MCF 10A (cell line): ENCODE measurements around the gene YBX3. TPM values are rescaled to one million over a fixed set of nuclear protein-coding genes. Genes with fewer than 3 reads are reported as not detected.

ENCODE experiments used
- BruUV-seq: library from RNA; stranded (reverse); fragments of 400-500 nt; replicated peaks from 2 replicates; lab custom pipeline; 2021; lab: Mats Ljungman, UMichigan
- CTCF ChIA-PET: fragments of 300-600 bp; sonication (Branson Sonifier 250); formaldehyde crosslinking; extraction: SDS; loops from one replicate; lab custom pipeline; 2021; ENCODE audit warnings: antibody characterized with exemption, inconsistent platforms; lab: Yijun Ruan, JAX
- POLR2A ChIA-PET: fragments of 300-600, 350-650 bp; sonication (Branson Sonifier 250); formaldehyde crosslinking; extraction: SDS; loops from one replicate; lab custom pipeline; 2020; ENCODE audit warnings: antibody characterized with exemption, inconsistent platforms; lab: Yijun Ruan, JAX
- DNase-seq: peaks from one replicate; pipeline ENCODE4 v3.0.0-alpha.2; 2018; ENCODE audit not compliant: unreplicated experiment
- H3K27ac Mint-ChIP-seq: one replicate; pipeline ENCODE4 v1.8.0; 2022; ENCODE audit warnings: mild to moderate bottlenecking, low read depth, mixed read lengths; ENCODE audit not compliant: unreplicated experiment
- H3K27me3 Mint-ChIP-seq: one replicate; pipeline ENCODE4 v1.8.0; 2022; ENCODE audit warnings: mixed read lengths; ENCODE audit not compliant: insufficient read depth, unreplicated experiment
- H3K36me3 Mint-ChIP-seq: one replicate; pipeline ENCODE4 v1.8.0; 2022; ENCODE audit warnings: mild to moderate bottlenecking, moderate library complexity, mixed read lengths; ENCODE audit not compliant: insufficient read depth, unreplicated experiment
- H3K4me1 Mint-ChIP-seq: one replicate; pipeline ENCODE4 v1.8.0; 2022; ENCODE audit warnings: mixed read lengths; ENCODE audit not compliant: insufficient read depth, unreplicated experiment
- H3K4me3 Mint-ChIP-seq: one replicate; pipeline ENCODE4 v1.8.0; 2022; ENCODE audit warnings: mild to moderate bottlenecking, moderate library complexity, mixed read lengths; ENCODE audit not compliant: unreplicated experiment
- H3K9me3 Mint-ChIP-seq: one replicate; pipeline ENCODE4 v1.8.0; 2022; ENCODE audit warnings: mixed read lengths; ENCODE audit not compliant: unreplicated experiment
- intact Hi-C: fragments of 100-400 bp; cut with micrococcal nuclease; formaldehyde crosslinking; loops from 2 replicates; pipeline ENCODE4 v1.14.1; 2022
- total RNA-seq: library from RNA; stranded (reverse); gene quantifications from 2 replicates; pipeline ENCODE4 v1.2.3, GENCODE V29; 2022
- TF ChIP-seq, protein P1 (sequence below): fragments of 200-600 bp; IDR thresholded peaks from one replicate; pipeline ENCODE4 v1.8.0; 2022; ENCODE audit warnings: antibody characterized with exemption, mild to moderate bottlenecking; ENCODE audit not compliant: unreplicated experiment

The YBX3 gene
- total RNA-seq, 1 experiment from 2014 or later, result 577 TPM

DNA sequence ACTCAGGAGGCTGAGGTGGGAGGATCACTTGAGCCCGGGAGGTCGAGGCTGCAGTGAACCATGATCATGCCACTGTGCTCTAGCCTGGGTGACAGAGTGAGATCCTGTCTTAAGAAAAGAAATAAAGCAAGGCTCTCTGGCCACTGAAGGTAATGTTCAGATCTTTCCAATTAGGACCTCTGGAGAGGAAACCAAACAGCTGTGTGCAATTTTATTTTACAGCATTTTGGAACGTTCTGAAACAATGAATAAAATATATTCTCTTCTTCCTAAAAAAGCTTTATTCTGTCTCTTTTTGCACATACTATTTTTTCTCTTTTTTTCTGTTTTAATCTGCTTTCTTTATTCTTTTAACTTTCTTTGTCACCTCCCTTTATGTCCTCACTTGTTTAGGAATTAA, 5.0 kb upstream of the YBX3 start:
- no peaks in the 10 kb centered on the region for H3K36me3 Mint-ChIP-seq
- TF ChIP-seq, protein P1, sequence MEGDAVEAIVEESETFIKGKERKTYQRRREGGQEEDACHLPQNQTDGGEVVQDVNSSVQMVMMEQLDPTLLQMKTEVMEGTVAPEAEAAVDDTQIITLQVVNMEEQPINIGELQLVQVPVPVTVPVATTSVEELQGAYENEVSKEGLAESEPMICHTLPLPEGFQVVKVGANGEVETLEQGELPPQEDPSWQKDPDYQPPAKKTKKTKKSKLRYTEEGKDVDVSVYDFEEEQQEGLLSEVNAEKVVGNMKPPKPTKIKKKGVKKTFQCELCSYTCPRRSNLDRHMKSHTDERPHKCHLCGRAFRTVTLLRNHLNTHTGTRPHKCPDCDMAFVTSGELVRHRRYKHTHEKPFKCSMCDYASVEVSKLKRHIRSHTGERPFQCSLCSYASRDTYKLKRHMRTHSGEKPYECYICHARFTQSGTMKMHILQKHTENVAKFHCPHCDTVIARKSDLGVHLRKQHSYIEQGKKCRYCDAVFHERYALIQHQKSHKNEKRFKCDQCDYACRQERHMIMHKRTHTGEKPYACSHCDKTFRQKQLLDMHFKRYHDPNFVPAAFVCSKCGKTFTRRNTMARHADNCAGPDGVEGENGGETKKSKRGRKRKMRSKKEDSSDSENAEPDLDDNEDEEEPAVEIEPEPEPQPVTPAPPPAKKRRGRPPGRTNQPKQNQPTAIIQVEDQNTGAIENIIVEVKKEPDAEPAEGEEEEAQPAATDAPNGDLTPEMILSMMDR, result no peak
- BruUV-seq, result no TSS peak
- ChIA-PET CTCF (interaction anchor here (0.6 kb wide), 1 partner anchor 21 kb away, joined by 3 read pairs; no protein-coding TSS in a partner anchor), POLR2A (interaction anchor here (0.9 kb wide), 1 partner anchor 9 kb away, joined by 5 read pairs; no protein-coding TSS in a partner anchor)
- DNase-seq, result no peak
- H3K4me1 Mint-ChIP-seq, result peaks cover 6% of the 10 kb centered on the region
- intact Hi-C loops, result no loop called here
- no peak overlapping the region for H3K4me3 Mint-ChIP-seq
- H3K9me3 Mint-ChIP-seq, result no peaks in the 10 kb centered on the region
- no peak overlapping the region for H3K27ac Mint-ChIP-seq
- H3K27me3 Mint-ChIP-seq, result no peaks in the 10 kb centered on the region

DNA sequence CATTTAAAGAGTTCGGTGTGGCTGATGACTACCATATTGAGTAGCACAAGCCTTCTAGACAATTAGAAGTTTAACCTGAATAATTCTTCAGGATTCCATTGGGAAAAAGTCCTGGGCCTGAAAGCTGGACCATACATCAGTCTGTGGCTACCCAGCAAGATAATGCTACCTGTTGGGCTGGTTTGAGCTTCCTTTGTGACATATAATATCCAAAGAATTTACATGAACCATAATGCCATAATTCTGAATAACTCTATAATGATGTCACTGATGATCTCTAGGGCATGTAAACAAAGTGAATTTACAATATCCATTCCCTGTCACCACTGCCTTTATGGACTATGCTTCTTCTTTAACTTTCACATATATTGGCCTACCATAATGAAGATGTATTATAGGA, 3.8 kb upstream of the YBX3 start:
- Mint-ChIP-seq H3K36me3 (peaks cover 7% of the 10 kb centered on the region), H3K9me3 (no peaks in the 10 kb centered on the region), H3K4me1 (peaks cover 6% of the 10 kb centered on the region), H3K4me3 (no peak overlapping the region), H3K27me3 (no peaks in the 10 kb centered on the region), H3K27ac (no peak overlapping the region)
- TF ChIP-seq, protein P1, result no peak
- ChIA-PET CTCF (no interaction called here), POLR2A (interaction anchor here (2.2 kb wide), 1 partner anchor 10 kb away, joined by 7 read pairs; no protein-coding TSS in a partner anchor)
- DNase-seq, result no peak
- no TSS peak for BruUV-seq
- intact Hi-C loops, result no loop called here

DNA sequence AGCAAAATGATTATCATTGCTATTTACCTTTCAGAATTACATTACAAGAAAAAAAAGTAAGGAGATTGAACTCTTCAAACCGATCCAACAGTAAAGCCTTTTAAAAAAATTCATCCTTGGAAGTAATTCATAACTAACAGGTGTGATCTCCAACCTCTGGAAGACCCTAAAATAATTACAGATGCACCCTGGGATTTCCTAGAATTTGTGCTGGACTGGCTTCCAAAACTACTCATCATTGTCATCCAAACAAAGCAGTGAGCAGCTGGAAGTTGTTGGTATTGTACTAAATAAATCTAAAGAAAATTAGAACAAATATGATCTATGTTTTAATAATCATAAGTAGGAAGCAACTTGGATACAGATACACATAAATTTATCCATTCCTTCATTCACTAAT, 1.9 kb upstream of the YBX3 start:
- no peaks in the 10 kb centered on the region for H3K27me3 Mint-ChIP-seq
- BruUV-seq, result no TSS peak
- H3K27ac Mint-ChIP-seq, result no peak overlapping the region
- ChIA-PET POLR2A (interaction anchor here (0.5 to 10.2 kb wide), 10 partner anchors 8 to 1410 kb away, joined by 3 to 192 read pairs (median 8); partner anchors contain the start of genes GABARAPL1 and SMIM10L1), CTCF (interaction anchor here (1.6 to 4.0 kb wide), 2 partner anchors 14 to 24 kb away, joined by 3 to 36 read pairs; no protein-coding TSS in a partner anchor)
- H3K9me3 Mint-ChIP-seq, result no peaks in the 10 kb centered on the region
- TF ChIP-seq, protein P1, result no peak
- H3K4me3 Mint-ChIP-seq, result no peak overlapping the region
- peaks cover 12% of the 10 kb centered on the region for H3K4me1 Mint-ChIP-seq
- H3K36me3 Mint-ChIP-seq, result peaks cover 15% of the 10 kb centered on the region
- no peak for DNase-seq
- intact Hi-C loops, result no loop called here

DNA sequence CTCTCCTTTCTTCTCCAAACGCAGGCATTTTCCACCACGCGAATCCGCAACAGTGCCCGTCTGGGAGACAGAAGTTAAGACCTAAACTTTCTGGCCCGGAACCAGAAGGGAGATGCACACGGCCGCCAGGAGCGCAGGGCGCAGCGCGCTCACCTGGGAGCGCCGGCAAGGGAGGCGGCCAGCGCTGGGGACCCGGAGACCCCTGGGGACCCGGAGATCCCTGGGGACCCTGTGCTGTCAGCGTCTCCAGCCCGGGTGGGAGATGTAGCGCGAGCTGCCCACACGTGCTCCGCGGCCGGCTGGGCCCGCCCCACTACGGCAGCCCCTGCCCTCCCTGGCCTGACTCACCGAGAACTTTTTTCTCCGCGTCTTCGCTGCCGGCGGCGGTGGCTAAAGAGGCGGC, 620 bp downstream of the YBX3 start:
- Mint-ChIP-seq H3K4me1 (peaks cover 33% of the 10 kb centered on the region), H3K27me3 (no peaks in the 10 kb centered on the region), H3K9me3 (no peaks in the 10 kb centered on the region), H3K27ac (peak overlapping the region; percentile 98), H3K4me3 (peak overlapping the region; percentile 99), H3K36me3 (peaks cover 31% of the 10 kb centered on the region)
- BruUV-seq, result TSS peak; percentile 27
- DNase-seq, result peak; percentile 47
- intact Hi-C loops, result no loop called here
- POLR2A ChIA-PET, result interaction anchor here (0.7 to 10.2 kb wide), 14 partner anchors 10 to 2000 kb away, joined by 3 to 192 read pairs (median 6); partner anchors contain the start of gene GABARAPL1
- CTCF ChIA-PET, result interaction anchor here (0.6 to 4.0 kb wide), 2 partner anchors 27 to 61 kb away, joined by 3 to 36 read pairs; no protein-coding TSS in a partner anchor
- TF ChIP-seq, protein P1, result peak; percentile 15
